Lower leg skin (tissue), 3 donors: ENCODE measurements around the gene PLIN4.

Source experiments
- CTCF ChIP-seq, 3 donors: fragments of 450-650 bp; IDR thresholded peaks; one replicate each; pipeline ENCODE4 v1.5.1; 2016; ENCODE audit warnings: antibody characterized with exemption in 3 of 3, mild to moderate bottlenecking in 3 of 3, moderate library complexity in 2 of 3
- POLR2A ChIP-seq, 2 donors: fragments of 450-650 bp; IDR thresholded peaks; one replicate each; pipeline ENCODE4 v1.6.1; 2016 to 2017; ENCODE audit warnings: antibody characterized with exemption in 2 of 2, mild to moderate bottlenecking in 1 of 2, moderate library complexity in 1 of 2

- no peak for TF ChIP-seq CTCF (IDR thresholded peaks at IDR 0.05)
- no peak for TF ChIP-seq POLR2A (IDR thresholded peaks at IDR 0.05)
Observed at GRCh38 chr19:4506449-4507149, 11.7 kb downstream of the PLIN4 start.
